Measurements from ENCODE around the gene STAG3.
"Not testable (repeated sequence)": the region's sequence is repeated elsewhere in the genome, so short reads cannot be mapped to it uniquely, and the experiment has no call there.

The STAG3 gene

DNA sequence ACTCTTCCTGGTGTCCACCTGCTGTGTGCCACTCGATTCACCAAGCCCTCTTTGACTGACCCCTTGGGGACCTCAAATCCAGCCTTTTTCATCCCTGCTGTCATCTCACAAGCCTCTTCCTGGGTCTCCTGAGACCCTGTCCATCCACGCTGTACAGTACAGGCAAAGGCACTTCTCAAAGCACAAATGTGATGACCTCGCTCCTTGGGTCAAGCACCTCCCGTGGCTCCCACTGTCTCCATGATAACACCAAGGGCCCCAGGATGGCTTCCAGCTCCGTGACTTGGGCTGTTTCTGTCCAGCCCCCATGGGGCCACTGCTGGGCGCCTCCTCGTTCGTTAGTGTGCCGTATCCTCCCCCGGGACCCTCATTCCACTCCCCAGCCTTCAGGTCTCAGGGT is 70.8 kb downstream of the STAG3 start:
- DNase-seq: no peak

DNA sequence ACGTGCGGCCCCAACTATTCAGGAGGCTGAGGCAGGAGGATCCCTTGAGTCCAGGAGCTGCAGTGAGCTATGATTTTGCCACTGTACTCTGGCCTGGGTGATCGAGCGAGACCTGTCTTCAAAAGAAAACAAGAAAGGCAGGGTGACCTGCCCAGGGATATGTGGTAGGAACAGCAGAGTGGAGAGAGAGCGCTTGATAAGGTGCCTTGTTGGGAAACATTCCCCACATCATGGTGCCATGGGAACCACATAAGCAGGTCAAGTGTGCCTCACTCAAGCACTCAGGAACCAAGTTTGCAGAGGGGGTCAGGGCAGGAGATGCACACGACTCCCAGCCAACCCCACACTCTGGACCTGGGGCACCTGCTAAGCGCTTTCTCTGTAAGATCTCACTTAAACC is 79.3 kb downstream of the STAG3 start:
- DNase-seq: no peak

DNA sequence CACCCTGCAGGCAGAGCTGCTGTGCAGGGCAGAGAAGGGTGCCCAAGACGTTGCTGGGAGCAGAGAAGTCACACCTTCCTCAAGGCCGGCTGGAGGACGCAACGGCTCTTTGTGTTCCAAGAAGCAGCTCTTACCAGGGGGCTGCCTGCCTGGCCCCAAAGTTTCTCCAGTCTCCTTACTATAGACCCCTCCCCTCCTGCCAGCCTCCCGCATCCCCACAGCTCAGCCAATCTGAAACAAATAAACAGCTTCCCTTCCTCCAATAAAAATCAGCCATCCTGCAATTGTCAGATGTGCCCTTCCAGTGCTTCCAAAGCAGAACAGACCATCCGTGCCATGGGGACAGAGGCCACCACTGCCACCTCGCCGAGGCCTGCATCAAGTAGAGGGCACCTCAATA is 82.3 kb downstream of the STAG3 start:
- not testable (repeated sequence) for DNase-seq

DNA sequence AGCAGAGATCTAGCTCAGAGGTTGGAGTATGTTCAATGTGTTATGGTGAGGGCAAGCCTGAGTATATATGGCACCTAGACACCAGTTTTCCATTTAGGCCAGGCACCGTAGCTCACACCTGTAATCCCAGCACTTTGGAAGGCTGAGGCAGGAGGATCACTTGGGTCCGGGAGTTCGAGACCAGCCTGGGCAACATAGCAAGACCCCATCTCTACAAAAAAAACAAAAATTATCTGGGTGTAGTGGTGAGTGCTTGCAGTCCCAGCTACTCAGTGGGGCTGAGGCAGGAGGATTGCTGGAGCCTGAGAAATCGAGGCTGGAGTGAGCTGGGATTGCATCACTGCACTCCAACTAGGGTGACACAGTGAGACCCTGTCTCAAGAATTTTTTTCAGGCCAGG is 85.2 kb downstream of the STAG3 start:
- DNase-seq: not testable (repeated sequence)
